ENCODE results near the gene FXN.

FXN gene

DNA sequence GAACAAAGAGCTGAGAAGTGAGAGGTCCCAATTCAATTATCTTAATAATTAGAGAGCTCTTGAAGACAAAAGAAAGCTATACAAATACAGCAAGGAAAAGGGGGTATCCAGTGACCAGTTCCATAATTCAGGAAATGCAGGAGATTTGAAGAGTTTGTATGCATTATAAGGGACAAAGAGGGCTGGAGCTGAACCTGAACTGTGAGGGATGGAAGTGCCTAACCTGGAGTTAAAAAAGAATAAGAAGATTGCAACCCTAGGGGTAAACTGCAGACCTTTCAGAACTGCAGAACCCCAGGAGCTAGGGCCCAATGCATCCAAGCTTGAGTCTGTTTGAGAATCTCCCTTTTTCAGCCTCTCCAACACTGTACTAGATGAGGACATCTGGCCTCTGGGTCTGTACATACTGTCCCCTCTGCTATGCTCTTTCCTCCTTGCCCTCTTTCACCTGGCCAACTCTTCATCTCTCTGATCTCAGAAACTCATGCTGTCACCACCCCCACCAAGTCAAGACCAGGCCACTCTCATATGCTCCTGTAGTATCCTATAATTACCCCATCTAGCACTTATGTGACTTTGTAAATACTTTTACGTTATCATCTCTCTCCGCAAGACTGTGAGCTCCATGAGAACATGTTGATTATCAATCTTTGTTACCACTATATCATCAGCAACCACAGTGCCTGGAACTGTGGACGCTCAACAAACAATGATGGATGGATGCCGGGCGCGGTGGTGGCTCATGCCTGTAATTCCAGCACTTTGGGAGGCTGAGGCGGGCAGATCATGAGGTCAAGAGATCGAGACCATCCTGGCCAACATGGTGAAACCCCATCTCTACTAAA is 15.0 kb upstream of the FXN start:
- Histone ChIP-seq H3K79me2 (ENCODE audit: low read length) (no peaks in the 10 kb centered on the region), H3K9me3 (replicated peaks; ENCODE audit: insufficient read depth, low read length) (no peaks in the 10 kb centered on the region), H3K4me2 (ENCODE audit: low read depth, low read length) (no peak overlapping the region), H3K4me3 (ENCODE audit: low read length) (no peak overlapping the region), H3K9ac (ENCODE audit: low read length) (no peak overlapping the region), H3K27me3 (replicated peaks; ENCODE audit: insufficient read depth, low read length) (no peaks in the 10 kb centered on the region), H4K20me1 (ENCODE audit: insufficient read depth, low read length) (no peaks in the 10 kb centered on the region), H3K27ac (ENCODE audit: low read length) (no peak overlapping the region), H3K4me1 (ENCODE audit: low read length) (no peaks in the 10 kb centered on the region), H3K9me2 (replicated peaks; ENCODE audit: insufficient read depth, low read length) (no peaks in the 10 kb centered on the region), H3K36me3 (replicated peaks; ENCODE audit: insufficient read depth, low read length) (no peaks in the 10 kb centered on the region), H3F3A (ENCODE audit: insufficient read depth, low read length) (no peaks in the 10 kb centered on the region), H2AFZ (ENCODE audit: low read length) (no peak overlapping the region)
- DNase-seq, result no peak
- TF ChIP-seq EZH2phosphoT487 (IDR thresholded peaks at IDR 0.05; ENCODE audit: low read length), result no peak
- no peak for TF ChIP-seq EZH2 (optimal IDR thresholded peaks at IDR 0.05; ENCODE audit: low read depth, low read length)
- TF ChIP-seq, protein P1, sequence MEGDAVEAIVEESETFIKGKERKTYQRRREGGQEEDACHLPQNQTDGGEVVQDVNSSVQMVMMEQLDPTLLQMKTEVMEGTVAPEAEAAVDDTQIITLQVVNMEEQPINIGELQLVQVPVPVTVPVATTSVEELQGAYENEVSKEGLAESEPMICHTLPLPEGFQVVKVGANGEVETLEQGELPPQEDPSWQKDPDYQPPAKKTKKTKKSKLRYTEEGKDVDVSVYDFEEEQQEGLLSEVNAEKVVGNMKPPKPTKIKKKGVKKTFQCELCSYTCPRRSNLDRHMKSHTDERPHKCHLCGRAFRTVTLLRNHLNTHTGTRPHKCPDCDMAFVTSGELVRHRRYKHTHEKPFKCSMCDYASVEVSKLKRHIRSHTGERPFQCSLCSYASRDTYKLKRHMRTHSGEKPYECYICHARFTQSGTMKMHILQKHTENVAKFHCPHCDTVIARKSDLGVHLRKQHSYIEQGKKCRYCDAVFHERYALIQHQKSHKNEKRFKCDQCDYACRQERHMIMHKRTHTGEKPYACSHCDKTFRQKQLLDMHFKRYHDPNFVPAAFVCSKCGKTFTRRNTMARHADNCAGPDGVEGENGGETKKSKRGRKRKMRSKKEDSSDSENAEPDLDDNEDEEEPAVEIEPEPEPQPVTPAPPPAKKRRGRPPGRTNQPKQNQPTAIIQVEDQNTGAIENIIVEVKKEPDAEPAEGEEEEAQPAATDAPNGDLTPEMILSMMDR (IDR thresholded peaks at IDR 0.05; ENCODE audit: low read length), result no peak

DNA sequence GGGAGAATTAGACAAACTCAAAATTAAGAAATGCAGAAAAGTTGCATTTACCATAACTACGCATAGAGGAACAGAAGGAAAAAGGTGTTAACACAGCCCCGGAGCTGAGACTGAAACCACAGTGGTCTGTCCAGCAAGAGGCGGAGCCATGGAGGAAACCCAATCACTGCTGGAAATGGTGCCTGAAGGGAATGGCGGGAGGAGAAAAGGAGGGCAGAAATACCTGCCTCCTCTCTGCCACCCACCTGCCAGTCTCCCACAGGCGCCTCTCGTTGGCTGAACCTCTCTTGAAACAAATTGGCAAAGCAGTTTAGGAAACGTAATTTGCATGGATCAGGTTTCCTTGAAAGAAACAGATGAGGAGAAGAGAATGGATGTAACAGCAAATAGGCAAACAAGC is 11.9 kb upstream of the FXN start:
- Histone ChIP-seq H3K27me3 (replicated peaks; ENCODE audit: insufficient read depth, low read length) (no peaks in the 10 kb centered on the region), H3K9me2 (replicated peaks; ENCODE audit: insufficient read depth, low read length) (no peaks in the 10 kb centered on the region), H4K20me1 (ENCODE audit: insufficient read depth, low read length) (no peaks in the 10 kb centered on the region), H3K36me3 (replicated peaks; ENCODE audit: insufficient read depth, low read length) (no peaks in the 10 kb centered on the region), H3K9ac (ENCODE audit: low read length) (no peak overlapping the region), H3K79me2 (ENCODE audit: low read length) (no peaks in the 10 kb centered on the region), H2AFZ (ENCODE audit: low read length) (no peak overlapping the region), H3K27ac (ENCODE audit: low read length) (no peak overlapping the region), H3K4me1 (ENCODE audit: low read length) (peaks cover 14% of the 10 kb centered on the region), H3K4me3 (ENCODE audit: low read length) (no peak overlapping the region), H3K9me3 (replicated peaks; ENCODE audit: insufficient read depth, low read length) (no peaks in the 10 kb centered on the region), H3K4me2 (ENCODE audit: low read depth, low read length) (no peak overlapping the region), H3F3A (ENCODE audit: insufficient read depth, low read length) (peaks cover 6% of the 10 kb centered on the region; the same call in 1 of the 2 replicates)
- no peak for DNase-seq
- TF ChIP-seq, protein P1 (IDR thresholded peaks at IDR 0.05; ENCODE audit: low read length), result no peak
- TF ChIP-seq EZH2phosphoT487 (IDR thresholded peaks at IDR 0.05; ENCODE audit: low read length) (no peak), EZH2 (optimal IDR thresholded peaks at IDR 0.05; ENCODE audit: low read depth, low read length) (no peak)

DNA sequence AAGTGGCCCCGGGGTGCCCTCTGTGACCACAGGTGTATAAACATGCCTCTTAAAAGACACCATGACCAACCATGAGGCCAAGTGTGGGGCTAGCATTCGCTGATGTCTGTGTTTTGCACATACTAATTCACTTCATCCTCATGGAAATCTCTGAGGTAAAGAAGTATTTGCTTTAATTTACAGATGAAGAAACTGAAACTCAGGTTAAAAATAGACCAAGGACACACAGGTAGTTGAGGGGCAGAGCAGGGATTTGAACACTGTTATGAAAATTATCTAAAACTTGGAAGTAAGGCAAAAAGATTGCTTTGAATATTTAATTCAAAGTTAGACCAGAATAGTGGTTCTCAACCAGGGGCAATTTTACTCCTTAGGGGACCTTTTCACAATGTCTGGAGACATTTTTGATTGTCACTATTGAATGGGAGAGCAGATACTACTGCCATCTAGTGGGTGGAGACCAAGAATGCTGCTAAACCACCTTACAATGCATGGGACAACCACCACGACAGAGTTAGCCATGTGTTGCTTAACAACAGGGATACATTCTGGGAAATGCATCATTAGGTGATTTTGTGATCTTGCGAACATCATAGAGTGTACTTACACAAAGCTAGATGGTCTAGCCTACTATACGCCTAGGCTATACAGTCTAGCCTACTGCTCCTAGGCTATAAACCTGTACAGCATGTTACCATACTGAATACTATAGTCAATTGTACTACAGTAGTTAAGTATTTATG is 8.0 kb upstream of the FXN start:
- TF ChIP-seq, protein P1 (IDR thresholded peaks at IDR 0.05; ENCODE audit: low read length), result peak; percentile 91
- no peak for TF ChIP-seq EZH2 (optimal IDR thresholded peaks at IDR 0.05; ENCODE audit: low read depth, low read length)
- H3K4me3 ChIP-seq (ENCODE audit: low read length), result no peak overlapping the region; the same call in 1 of the 2 replicates
- H2AFZ ChIP-seq (ENCODE audit: low read length), result peak overlapping the region; percentile 36
- no peaks in the 10 kb centered on the region for H4K20me1 ChIP-seq (ENCODE audit: insufficient read depth, low read length)
- H3K4me1 ChIP-seq (ENCODE audit: low read length), result peaks cover 14% of the 10 kb centered on the region
- peaks cover 6% of the 10 kb centered on the region; the same call in 1 of the 2 replicates for H3F3A ChIP-seq (ENCODE audit: insufficient read depth, low read length)
- no peaks in the 10 kb centered on the region for H3K27me3 ChIP-seq (replicated peaks; ENCODE audit: insufficient read depth, low read length)
- H3K9me2 ChIP-seq (replicated peaks; ENCODE audit: insufficient read depth, low read length), result no peaks in the 10 kb centered on the region
- H3K79me2 ChIP-seq (ENCODE audit: low read length), result no peaks in the 10 kb centered on the region
- peak overlapping the region; percentile 47; the same call in 1 of the 2 replicates for H3K27ac ChIP-seq (ENCODE audit: low read length)
- H3K4me2 ChIP-seq (ENCODE audit: low read depth, low read length), result peak overlapping the region; percentile 61
- H3K9ac ChIP-seq (ENCODE audit: low read length), result no peak overlapping the region; the same call in 1 of the 2 replicates
- no peaks in the 10 kb centered on the region for H3K36me3 ChIP-seq (replicated peaks; ENCODE audit: insufficient read depth, low read length)
- H3K9me3 ChIP-seq (replicated peaks; ENCODE audit: insufficient read depth, low read length), result 0 out of 2 replicates have a peak, but pooled peaks cover 4% of the 10 kb centered on the region
- DNase-seq, result peak; percentile 74

All from MM.1S (cell line).